ENCODE data around the gene ZNF425. TPM values are rescaled to one million over a fixed set of nuclear protein-coding genes. Genes with fewer than 3 reads are reported as not detected.

ZNF425 gene
- total and polyA plus RNA-seq, 9 of the 15 experiments (the other 6 are each of a cell fraction or from before 2014, with no cell fraction given) = 0.03 to 0.89 (median 0.54) TPM

DNA sequence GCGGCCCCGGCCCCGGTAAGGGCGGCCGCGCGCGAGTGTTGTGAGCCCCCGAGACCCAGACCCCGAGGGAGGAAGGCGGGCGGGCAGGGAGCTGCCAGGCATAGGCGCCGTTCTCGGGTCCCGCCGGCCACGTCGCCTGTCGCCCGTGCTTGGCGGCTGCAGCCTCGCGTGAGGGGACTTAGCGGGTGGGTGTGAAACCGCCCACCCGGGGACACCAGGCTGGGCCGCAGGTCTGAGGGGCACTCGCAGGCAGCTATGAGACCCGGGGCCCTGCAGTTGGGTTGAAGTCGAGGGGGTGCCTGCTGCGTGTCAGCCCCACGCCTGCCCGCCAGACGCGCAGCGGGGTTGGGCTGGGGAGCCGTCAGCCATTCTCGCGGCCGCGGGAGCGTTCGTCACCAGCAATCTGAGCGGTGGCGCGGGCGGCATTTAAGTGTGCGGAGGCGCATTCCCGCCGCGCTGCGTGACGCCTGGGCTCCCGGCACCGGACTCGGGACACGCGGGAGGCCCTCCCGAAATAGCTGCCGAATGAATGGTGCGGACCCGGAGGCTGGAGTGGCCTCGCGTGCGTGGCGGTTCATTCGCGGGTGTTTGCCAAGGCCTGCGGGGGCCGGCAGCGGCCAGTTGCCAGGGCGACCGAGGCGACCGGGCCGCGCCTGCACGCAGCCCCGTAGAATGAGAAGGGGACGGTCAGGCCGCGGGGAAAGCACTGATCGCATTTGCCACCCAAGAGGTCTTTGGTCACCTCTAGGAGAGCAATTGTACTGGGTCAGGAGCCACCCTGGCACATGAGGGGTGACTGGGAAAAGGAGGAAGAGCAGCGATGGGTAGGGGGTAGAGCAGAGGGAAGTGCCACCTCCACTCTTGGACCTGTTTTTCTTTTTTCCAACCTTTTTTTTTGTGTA is 21.9 kb upstream of the ZNF425 start (continued):
- TF ChIP-seq, protein P1, sequence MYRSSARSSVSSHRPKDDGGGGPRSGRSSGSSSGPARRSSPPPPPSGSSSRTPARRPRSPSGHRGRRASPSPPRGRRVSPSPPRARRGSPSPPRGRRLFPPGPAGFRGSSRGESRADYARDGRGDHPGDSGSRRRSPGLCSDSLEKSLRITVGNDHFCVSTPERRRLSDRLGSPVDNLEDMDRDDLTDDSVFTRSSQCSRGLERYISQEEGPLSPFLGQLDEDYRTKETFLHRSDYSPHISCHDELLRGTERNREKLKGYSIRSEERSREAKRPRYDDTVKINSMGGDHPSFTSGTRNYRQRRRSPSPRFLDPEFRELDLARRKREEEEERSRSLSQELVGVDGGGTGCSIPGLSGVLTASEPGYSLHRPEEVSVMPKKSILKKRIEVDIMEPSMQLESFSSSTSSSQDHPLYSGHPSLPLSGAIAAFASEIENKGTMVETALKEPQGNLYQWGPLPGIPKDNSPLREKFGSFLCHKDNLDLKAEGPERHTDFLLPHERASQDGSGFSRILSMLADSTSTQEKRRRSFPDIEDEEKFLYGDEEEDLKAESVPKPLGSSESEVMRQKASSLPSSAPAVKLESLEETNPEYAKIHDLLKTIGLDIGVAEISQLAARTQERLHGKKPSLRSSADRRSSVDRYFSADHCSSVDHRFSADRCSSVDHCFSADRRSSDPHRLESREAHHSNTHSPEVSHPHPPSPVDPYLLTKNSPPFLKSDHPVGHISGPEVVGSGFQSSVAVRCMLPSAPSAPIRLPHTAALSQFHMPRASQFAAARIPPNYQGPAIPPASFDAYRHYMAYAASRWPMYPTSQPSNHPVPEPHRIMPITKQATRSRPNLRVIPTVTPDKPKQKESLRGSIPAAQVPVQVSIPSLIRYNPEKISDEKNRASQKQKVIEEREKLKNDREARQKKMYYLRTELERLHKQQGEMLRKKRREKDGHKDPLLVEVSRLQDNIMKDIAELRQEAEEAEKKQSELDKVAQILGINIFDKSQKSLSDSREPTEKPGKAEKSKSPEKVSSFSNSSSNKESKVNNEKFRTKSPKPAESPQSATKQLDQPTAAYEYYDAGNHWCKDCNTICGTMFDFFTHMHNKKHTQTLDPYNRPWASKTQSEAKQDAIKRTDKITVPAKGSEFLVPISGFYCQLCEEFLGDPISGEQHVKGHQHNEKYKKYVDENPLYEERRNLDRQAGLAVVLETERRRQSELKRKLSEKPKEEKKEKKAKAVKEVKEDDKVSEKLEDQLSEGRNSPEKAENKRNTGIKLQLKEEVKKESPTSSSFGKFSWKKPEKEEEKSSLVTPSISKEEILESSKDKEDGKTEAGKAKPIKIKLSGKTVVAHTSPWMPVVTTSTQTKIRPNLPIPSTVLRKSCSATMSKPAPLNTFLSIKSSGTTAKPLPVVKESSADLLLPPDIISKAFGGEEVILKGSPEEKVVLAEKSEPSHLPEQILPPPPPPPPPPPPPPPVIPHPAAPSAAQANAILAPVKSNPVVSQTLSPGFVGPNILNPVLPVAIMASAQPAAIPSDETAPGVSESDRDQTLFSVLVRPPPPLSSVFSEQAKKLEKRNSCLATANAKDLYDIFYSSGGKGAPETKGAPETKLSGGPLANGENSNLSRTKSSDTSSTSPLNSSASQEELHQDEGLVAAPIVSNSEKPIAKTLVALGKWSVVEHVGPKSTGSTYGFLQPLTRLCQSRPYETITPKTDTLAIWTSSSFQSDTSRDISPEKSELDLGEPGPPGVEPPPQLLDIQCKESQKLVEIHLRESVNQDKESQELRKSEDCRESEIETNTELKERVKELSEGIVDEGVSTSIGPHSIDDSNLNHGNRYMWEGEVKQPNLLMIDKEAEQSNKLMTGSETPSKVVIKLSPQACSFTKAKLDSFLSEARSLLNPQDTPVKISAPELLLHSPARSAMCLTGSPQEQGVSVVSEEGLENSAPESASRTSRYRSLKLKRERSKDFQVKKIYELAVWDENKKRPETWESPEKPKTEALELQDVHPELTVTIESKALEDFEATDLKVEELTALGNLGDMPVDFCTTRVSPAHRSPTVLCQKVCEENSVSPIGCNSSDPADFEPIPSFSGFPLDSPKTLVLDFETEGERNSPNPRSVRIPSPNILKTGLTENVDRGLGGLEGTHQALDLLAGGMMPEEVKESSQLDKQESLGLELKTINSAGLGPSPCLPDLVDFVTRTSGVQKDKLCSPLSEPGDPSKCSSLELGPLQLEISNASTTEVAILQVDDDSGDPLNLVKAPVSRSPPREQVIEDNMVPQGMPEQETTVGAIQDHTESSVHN (IDR thresholded peaks at IDR 0.05; ENCODE audit: borderline replicate concordance in 1 of 2, low read depth in 1 of 2) = no peak
- TF ChIP-seq, protein P2, sequence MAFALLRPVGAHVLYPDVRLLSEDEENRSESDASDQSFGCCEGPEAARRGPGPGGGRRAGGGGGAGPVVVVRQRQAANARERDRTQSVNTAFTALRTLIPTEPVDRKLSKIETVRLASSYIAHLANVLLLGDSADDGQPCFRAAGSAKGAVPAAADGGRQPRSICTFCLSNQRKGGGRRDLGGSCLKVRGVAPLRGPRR (CRISPR knock-in tag; IDR thresholded peaks at IDR 0.05) = no peak
- TF ChIP-seq ZC3H8 (IDR thresholded peaks at IDR 0.05) = no peak
- no peak for TF ChIP-seq ESRRB (CRISPR knock-in tag; IDR thresholded peaks at IDR 0.05; ENCODE audit: borderline replicate concordance)
- TF ChIP-seq NCOA1 (IDR thresholded peaks at IDR 0.05; ENCODE audit: low read depth) = no peak; the same call in 1 of the 2 replicates
- TF ChIP-seq CHD4 (IDR thresholded peaks at IDR 0.05; ENCODE audit: insufficient read depth, insufficient replicate concordance, low read depth, low read length, poor library complexity, severe bottlenecking) = no peak
- no peak for TF ChIP-seq MCM2 (IDR thresholded peaks at IDR 0.05; ENCODE audit: low read depth)
- peak; percentile 71 for TF ChIP-seq GABPB1 (CRISPR knock-in tag; IDR thresholded peaks at IDR 0.05)
- TF ChIP-seq RCOR1 (IDR thresholded peaks at IDR 0.05; ENCODE audit: borderline replicate concordance in 1 of 2, low read depth in 2 of 2, low read length in 2 of 2) = 0 out of 4 replicates have a peak, but pooled peaks of 1 of the 2 experiments have one; percentile 7
- TF ChIP-seq, protein P3, sequence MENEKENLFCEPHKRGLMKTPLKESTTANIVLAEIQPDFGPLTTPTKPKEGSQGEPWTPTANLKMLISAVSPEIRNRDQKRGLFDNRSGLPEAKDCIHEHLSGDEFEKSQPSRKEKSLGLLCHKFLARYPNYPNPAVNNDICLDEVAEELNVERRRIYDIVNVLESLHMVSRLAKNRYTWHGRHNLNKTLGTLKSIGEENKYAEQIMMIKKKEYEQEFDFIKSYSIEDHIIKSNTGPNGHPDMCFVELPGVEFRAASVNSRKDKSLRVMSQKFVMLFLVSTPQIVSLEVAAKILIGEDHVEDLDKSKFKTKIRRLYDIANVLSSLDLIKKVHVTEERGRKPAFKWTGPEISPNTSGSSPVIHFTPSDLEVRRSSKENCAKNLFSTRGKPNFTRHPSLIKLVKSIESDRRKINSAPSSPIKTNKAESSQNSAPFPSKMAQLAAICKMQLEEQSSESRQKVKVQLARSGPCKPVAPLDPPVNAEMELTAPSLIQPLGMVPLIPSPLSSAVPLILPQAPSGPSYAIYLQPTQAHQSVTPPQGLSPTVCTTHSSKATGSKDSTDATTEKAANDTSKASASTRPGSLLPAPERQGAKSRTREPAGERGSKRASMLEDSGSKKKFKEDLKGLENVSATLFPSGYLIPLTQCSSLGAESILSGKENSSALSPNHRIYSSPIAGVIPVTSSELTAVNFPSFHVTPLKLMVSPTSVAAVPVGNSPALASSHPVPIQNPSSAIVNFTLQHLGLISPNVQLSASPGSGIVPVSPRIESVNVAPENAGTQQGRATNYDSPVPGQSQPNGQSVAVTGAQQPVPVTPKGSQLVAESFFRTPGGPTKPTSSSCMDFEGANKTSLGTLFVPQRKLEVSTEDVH (IDR thresholded peaks at IDR 0.05; ENCODE audit: low read depth, partially characterized antibody) = no peak
- TF ChIP-seq ZNF778 (CRISPR knock-in tag; IDR thresholded peaks at IDR 0.05) = no peak
- TF ChIP-seq PYGO2 (tag; IDR thresholded peaks at IDR 0.05) = no peak
- TF ChIP-seq ZNF175 (CRISPR knock-in tag; IDR thresholded peaks at IDR 0.05; ENCODE audit: low read depth) = no peak
- peak; percentile 72 for TF ChIP-seq CREM (IDR thresholded peaks at IDR 0.05; ENCODE audit: low read depth)
- TF ChIP-seq NEUROD1 (IDR thresholded peaks at IDR 0.05; ENCODE audit: borderline replicate concordance, low read depth, low read length, partially characterized antibody) = peak; percentile 15

Data from K562 (cell line).